ENCODE results near the gene FLT3LG.

FLT3LG gene

DNA sequence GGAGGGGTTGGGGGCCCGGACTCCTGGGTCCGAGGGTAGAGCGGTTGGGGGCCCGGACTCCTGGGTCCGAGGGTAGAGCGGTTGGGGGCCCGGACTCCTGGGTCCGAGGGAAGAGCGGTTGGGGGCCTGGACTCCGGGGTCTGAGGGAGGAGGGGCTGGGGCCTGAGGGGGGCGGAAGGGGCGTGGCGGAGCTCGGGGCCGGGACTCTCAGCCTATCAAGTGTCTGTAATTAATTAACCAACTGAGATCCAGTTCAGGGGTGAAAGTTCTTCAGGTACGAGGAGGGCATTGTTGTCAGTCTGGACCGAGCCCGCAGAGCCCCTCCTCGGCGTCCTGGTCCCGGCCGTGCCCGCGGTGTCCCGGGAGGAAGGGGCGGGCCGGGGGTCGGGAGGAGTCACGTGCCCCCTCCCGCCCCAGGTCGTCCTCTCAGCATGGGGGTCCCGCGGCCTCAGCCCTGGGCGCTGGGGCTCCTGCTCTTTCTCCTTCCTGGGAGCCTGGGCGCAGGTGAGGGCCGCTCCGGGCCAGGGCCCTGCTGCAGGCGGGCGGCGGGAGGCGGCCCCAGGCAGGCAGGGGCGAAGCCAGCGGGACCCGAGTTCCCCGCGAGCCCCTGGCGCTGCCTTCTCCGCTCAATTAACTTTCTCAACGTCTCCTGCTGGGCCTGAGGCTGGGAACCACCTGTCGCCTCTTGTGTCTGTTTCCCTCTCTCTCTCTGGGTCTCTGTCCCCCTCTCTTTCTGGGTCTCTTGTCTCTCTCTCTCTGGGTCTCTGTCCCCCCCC lies 39.1 kb downstream of the FLT3LG start:
- no peak for DNase-seq (ENCODE audit: low read depth)

DNA sequence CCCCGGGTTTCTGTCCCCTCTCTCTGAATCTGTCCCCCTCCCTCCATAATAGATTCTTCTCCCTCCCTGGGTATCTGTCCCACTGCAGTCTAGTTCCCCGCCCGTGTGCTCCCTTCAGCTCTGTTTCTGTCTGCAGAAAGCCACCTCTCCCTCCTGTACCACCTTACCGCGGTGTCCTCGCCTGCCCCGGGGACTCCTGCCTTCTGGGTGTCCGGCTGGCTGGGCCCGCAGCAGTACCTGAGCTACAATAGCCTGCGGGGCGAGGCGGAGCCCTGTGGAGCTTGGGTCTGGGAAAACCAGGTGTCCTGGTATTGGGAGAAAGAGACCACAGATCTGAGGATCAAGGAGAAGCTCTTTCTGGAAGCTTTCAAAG lies 39.7 kb downstream of the FLT3LG start:
- DNase-seq (ENCODE audit: low read depth) = no peak

- no peak for DNase-seq (ENCODE audit: low read depth)
Measured at GRCh38 chr19:49514151-49514550, 40.1 kb downstream of the FLT3LG start.

- DNase-seq (ENCODE audit: low read depth) = no peak
Measured at GRCh38 chr19:49515767-49516166, 41.8 kb downstream of the FLT3LG start.

DNA sequence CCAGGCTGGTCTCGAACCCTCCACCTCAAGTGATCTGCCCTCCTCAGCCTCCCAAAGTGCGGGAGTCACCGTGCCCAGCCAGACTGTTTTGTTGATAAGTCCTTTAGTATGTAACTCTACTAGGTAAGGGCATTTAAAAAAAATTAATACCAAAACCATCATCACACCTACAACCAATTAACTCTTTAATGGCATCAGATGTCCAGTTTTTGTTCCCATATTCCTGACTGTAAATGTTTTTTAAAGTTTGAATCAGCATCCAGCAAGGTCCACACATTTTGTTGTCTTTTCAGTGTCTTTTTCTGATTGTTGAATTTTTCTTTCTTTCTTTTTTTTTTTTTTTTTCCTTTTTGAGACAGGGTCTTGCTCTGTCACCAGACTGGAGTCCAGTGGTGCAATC lies 44.0 kb downstream of the FLT3LG start:
- DNase-seq (ENCODE audit: low read depth) = no peak

GRCh38 chr19:49520705-49521319 lies 46.8 kb downstream of the FLT3LG start:
- no peak for DNase-seq (ENCODE audit: low read depth)

GRCh38 chr19:49524812-49525455 lies 50.9 kb downstream of the FLT3LG start:
- DNase-seq (ENCODE audit: low read depth) = no peak

DNA sequence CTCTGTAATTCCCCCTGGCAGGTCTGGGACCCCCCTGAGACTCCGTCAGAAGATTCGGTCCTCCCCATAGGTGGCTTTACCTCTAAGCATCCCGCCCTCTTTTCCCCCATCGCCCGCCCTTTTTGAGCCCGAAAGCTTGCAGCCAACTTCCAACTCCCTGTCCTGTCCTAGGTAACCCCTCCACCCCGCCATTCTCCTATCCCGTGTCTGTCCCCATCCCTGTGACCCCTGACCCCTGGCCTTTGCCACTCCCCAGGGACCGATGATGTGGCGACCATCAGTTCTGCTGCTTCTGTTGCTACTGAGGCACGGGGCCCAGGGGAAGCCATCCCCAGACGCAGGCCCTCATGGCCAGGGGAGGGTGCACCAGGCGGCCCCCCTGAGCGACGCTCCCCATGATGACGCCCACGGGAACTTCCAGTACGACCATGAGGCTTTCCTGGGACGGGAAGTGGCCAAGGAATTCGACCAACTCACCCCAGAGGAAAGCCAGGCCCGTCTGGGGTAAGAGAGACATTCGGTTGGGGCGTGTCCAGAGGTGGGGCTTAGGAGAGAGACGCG lies 54.3 kb downstream of the FLT3LG start:
- peak; percentile 86 for DNase-seq (ENCODE audit: low read depth)

DNA sequence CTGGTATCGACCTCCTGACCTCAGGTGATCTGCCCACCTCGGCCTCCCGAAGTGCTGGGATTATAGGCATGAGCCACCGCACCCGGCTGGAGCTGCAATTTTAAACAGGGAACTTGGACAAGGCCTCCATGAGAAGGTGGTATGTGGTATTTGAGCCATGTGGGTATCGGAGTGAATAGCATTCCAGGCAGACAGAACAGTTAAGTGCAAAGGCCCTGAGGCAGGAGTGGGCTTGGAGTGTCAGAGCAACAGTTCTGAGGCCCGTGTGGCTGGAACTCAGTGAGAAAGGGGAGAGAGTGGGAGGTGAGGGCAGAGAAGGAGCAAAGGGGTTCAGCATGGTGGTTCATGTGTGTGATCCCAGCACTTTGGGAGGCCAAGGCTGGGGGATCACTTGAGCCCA lies 56.7 kb downstream of the FLT3LG start:
- no peak for DNase-seq (ENCODE audit: low read depth)

DNA sequence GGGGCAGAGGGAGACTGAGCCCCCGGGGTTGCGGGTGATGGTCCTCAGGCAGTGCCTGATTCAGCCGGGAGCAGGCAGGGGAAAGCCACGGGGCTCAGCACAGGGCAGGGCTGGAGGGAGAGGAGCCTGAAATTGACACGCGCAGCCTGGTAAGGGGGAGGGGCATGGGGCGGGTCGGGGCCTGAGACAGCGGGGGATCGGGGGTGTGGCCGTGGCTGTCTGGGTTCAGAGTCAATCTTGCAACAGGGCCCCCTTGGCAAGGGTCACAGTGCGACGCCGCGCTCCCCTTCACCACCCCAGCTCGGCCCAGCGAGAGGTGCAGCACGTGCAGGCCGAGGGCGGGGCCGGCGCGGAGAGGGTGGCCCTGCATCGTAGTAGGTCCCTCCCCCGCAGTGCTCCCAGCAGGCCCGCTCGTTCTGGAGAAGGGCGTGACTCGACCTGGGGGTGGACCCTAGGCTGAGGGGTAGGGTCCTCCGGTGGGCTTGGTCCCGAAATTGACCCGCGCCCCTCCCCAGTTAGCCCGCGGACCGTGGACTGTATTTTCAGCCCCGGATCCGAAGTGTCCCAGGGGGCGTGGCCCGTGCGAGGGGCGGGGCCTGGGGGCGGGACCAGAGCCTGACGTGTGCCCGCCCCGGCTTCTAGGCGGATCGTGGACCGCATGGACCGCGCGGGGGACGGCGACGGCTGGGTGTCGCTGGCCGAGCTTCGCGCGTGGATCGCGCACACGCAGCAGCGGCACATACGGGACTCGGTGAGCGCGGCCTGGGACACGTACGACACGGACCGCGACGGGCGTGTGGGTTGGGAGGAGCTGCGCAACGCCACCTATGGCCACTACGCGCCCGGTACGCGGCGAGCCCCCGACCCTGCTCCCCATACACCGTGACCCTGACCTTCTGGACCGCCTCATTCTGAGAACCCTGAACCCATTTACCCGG lies 59.8 kb downstream of the FLT3LG start:
- DNase-seq (ENCODE audit: low read depth) = peak; percentile 54

- no peak for DNase-seq (ENCODE audit: low read depth)
Measured at GRCh38 chr19:49534632-49535385, 60.8 kb downstream of the FLT3LG start.
